A549 treated with CpdA at 1 μM for 4 hours (cell line): ENCODE data around the gene GLCCI1. TPM values are rescaled to one million over a fixed set of nuclear protein-coding genes. Genes with fewer than 3 reads are reported as not detected.

Source experiments
- total RNA-seq: library from RNA; stranded (reverse); fragments of 200-300 nt; extraction: Qiagen RNA extraction; gene quantifications from 5 replicates; pipeline ENCODE4 v1.2.3, GENCODE V29; 2022; ENCODE audit warnings: low read depth

GLCCI1 gene
- total RNA-seq: 1.2 to 1.5 TPM (median 1.4 TPM) in 5 replicates

DNA sequence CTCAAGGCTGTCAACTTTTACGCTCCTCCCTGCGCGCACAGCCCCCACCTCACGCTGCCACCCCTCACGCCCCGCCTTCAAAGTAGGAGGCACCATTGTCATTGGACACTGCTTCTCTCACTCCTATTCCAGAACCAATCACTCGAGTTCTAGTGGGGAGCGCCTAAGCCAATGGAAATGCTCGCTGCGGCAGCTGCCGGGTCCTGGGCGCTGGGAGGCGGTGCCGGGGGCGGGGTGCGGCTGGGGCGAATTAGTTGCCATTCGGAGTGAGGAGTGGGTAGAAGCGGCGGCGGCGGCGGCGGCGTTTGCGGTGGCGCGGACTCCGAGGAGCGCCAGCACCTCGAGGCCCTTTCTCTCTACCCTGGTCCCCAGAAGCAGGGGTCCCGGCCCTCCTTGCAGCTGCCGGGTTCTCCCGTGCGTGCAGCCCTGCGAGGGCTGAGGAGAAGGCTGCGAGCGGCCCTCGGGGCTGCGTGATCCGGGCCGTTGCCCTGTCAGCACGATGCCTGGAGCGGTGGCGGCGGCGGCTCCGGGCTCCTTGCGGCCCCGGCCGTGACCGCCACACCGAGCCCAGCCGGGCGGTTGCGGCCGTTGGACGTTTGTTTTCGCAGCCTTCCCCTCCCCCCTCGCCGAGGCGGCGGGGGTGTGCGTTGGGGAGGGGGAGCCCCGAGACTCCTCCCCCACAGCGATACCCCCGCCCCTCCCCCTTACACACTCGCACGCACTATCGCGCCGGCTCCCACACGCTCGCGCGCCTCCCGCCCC, at the start of gene GLCCI1:
Gene GLCCI1, plus strand, starts transcription at position 253 of the 762 bp plus-strand sequence. CDS start 555 bp downstream, outside the sequence.

